Activated T-helper 1 cell treated with anti-CD3 and anti-CD28 coated beads, Interleukin-2, amount 50 U/mL, for 16 hours (primary cell): ENCODE data around the gene NT5C2.
"Not testable (repeated sequence)": the region's sequence is repeated elsewhere in the genome, so short reads cannot be mapped to it uniquely, and the experiment has no call there.

ENCODE experiments used
- DNase-seq, 2 donors: peaks; one replicate each; pipeline ENCODE4 v3.0.0-alpha.2; 2020; ENCODE audit warnings: low read depth in 1 of 2, low spot score in 1 of 2

NT5C2 gene

DNA sequence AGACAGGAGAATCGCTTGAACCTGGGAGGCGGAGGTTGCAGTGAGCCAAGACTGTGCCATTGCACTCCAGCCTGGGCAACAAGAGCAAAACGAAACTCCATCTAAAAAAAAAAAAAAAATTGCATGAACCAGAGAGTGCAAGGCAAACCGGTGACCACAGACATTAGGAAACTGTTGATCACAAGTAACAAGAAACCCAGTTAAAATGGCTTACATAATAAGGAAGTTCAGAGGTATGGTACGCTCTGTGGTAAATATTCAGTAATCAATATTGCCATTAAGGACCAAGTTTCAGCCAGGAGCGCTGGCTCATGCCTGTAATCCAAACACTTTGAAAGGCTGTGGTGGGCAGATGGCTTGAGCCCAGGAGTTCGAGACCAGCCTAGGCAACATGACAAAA lies 9.2 kb upstream of the NT5C2 start:
- DNase-seq = no peak

- no peak for DNase-seq
Measured at GRCh38 chr10:103199488-103199887, 6.4 kb upstream of the NT5C2 start.

GRCh38 chr10:103198648-103199047 lies 5.6 kb upstream of the NT5C2 start:
- DNase-seq = no peak

DNA sequence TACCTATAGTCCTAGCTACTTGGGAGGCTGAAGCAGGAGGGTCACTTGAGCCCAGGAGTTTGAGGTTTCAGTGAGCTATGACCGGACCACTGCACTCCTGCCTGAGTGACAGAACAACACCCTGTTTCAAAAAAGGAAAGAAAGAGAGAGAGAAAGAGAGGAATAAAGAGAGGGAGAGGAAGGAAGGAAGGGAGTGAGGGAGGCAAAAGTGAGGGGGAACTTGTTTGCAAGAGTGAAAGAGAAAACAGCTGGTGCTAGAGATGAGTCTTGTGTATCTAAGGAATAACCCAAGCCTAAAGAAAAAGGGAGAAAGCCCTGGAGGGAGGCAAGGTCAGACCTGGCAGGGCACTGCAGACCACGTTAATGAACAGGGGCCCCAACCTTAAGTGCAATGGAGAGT lies 4.8 kb upstream of the NT5C2 start:
- DNase-seq = no peak

DNA sequence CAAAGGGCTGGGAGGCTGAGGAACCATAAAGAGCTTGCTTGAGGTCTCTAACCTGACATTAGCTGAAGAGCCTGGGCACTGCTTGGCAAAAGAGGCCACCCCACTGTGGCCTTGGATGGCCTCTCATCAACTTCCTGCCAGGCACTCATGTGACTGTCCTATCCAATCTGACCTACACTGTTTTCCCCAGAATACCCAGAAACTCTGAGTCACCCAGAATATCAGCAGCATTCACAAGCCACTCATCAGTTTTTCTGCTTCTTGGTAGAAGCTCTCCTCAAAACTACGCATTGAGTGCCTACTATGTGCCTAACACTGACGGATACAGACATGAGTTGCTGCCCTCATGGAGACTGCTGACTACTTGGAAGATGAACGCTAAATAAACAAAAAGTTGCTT lies 4.1 kb upstream of the NT5C2 start:
- no peak for DNase-seq

- no peak for DNase-seq
Measured at GRCh38 chr10:103196516-103196915, 3.4 kb upstream of the NT5C2 start.

DNA sequence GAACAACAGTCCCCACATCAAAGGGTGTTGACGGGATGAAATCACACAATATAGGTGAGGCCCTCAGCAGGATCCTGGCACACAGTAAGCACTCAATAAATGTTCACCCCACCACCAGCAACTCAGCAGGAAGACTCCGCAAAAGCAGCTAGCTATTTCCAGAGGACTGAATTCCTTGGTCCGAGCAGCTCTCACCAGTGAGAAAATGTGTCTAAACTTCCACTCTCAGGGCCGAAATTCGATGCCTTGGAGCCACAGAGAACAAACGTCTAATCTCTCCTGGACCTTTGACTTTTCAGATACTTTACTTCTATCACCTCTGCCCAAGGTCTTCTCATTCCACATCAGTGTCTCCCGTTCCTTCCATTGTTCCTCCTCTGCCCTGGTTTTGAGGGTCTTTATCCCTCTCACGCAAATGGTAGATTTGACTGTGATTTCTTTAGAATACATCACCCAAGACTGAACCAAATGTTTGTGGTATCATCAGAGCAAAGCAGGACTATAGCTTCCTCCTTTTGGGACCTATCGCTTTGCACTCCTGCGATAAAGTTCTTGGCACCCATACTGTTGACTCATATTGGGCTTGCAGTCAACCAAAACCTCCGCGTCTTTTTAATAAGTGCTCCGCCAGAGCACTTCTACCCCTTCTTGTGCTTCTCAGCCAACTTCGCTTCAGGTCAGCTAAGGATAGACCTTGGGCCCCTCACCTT lies 903 bp upstream of the NT5C2 start:
- DNase-seq = no peak

DNA sequence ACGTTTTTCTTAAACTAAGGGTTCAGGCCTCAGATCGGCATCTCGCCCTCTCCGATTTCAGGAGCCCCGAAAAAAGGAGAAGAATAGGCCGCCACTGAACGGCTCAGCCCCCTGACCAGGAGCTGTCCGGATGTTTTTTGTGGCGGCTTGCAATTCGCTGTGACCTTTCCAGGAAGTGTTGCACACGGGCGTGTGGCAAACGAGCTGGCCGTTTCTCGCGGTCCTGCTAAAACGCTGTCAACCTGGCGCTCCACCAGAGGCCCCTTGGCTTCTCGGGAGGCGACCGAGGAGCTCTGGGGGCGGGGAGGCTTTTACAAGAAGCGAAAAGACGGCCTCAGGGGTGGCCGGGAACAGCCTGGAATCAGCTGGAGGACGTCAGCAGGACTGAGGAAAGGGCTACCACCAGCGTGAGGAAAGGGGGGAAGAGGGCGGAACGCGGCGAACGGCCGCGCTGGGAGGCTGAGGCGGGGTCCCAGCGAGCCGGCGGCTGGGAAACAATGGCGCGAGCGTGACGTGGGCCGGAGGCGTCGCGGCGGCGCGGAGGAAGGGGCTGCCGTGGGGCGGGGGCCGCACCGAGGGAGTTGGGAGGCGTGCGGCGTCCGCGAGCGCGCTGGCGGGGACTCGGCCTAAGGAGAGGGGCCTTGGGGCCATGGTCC lies 493 bp downstream of the NT5C2 start:
- peak; percentile 16 to 39 for DNase-seq

- no peak for DNase-seq
Measured at GRCh38 chr10:103192089-103192450, 1.0 kb downstream of the NT5C2 start.

GRCh38 chr10:103191198-103191597 lies 1.9 kb downstream of the NT5C2 start:
- not testable (repeated sequence) for DNase-seq

GRCh38 chr10:103188853-103189252 lies 4.2 kb downstream of the NT5C2 start:
- DNase-seq = no peak

DNA sequence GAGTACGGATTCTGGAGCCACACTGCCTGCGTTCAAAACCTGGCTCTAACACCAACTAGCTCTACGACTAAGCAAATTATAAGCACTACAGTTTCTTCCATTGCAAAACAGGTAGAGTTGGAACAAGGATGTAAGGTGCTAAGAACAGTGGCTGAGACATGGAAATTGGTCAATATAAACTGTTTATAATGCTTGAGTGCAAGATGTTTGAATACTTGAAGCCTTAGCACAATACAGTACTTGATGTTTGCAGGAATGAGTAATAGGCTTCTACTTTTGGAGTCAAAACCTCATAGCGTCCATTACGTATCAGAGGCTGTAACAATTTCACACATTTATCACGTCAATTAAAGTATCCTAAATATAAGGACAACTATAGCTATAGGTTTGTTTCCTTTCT lies 6.9 kb downstream of the NT5C2 start:
- no peak for DNase-seq

DNA sequence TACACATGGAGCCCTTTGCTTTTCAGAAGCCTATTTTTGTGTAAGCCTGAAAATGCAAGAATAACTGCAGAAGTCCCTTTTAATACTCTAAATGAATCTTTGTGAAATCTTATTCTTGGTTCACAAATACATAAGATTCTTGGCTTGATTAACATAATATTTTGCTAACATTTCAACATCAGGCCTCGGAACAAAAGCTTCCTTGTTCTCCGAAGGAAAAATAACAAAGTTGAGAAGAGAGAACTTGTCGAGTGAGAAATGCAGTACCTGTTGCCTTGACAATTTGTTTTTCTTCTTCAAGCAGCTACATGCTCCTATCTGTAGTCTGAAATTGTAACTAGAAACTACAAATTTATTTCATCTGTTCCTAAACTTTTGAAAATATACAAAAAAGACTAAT lies 8.5 kb downstream of the NT5C2 start:
- DNase-seq = no peak

DNA sequence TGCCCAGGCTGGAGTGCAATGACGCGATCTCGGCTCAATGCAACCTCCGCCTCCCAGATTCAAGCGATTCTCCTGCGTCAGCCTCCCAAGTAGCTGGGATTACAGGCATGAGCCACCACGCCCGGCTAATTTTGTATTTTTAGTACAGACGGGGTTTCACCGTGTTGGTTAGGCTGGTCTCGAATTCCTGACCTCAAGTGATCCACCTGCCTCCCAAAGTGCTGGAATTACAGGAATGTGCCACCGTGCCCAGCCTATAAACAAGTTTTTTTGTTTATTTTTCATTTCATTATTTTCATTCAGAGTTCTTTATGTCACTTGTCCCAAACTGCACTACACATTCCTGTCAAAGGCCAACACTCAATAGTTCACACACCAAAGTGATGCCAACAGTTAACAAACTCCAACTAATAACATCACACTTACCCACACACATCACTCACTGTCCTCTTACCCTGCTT lies 9.1 kb downstream of the NT5C2 start:
- not testable (repeated sequence) for DNase-seq

- no peak for DNase-seq
Measured at GRCh38 chr10:103181244-103181643, 11.8 kb downstream of the NT5C2 start.

DNA sequence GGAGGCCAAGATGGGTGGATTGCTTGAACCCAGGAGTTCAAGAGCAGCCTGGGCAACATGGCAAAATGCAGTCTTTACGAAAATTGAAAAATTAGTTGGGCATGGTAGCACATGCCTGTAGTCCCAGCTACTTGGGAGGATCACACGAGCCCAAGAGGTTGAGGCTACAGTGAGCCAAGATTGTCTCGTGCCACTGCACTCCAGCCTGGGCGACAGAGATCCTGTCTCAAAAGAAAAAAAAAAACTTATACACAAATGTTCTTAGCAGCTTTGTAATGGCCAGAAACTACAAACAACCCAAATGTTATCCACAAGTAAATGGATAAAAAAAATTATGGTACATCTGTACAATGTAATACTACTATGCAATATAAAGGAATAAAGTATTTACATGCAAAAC lies 12.6 kb downstream of the NT5C2 start:
- no peak for DNase-seq

- DNase-seq = no peak
Measured at GRCh38 chr10:103177123-103177522, 15.9 kb downstream of the NT5C2 start.

- DNase-seq = no peak
Measured at GRCh38 chr10:103175580-103176285, 17.3 kb downstream of the NT5C2 start.

DNA sequence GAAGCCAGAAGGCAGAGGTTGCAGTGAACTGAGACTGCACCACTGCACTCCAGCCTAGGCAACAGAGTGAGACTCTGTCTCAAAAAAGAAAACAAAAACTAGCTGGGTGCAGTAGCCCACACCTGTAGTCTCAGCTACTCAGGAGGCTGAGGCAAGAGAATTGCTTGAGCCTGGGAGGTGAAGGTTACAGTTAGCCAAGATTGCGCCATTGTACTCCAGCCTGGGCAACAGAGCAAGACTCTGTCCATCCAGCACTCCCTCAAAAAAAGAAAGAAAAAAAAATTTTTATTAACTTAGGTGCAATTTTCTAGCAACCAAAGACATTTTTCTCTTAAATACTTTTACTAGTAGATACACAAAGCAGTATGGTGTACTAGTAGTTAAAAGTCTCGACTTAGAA lies 18.7 kb downstream of the NT5C2 start:
- DNase-seq = not testable (repeated sequence)

- no peak for DNase-seq
Measured at GRCh38 chr10:103171278-103171677, 21.8 kb downstream of the NT5C2 start.

DNA sequence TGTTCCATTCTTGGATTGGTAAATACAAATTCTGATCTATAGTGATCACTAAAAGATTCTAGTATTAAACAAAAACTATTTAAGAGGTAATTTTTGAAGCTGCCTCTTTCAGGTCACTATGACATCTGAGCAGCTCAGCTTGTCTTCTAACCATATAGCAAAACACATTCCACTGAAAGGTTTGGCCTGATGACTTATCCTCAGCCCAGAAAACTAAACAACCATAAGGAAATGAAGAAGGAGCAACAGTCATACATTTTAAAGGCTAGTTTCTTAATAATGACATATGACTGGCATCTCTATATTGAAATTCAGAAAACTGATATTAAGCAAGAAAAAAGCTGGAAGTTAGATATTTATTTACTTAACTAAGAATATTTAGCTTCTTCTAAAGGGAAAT lies 24.6 kb downstream of the NT5C2 start:
- DNase-seq = no peak

GRCh38 chr10:103167554-103167953 lies 25.5 kb downstream of the NT5C2 start:
- not testable (repeated sequence) for DNase-seq
